ENCODE measurements around the gene ABCB9.

- TF ChIP-seq CTCF (IDR thresholded peaks at IDR 0.05) (no peak), SIN3A (IDR thresholded peaks at IDR 0.05; ENCODE audit: borderline replicate concordance, insufficient read depth, low read depth, low read length) (no peak), REST (IDR thresholded peaks at IDR 0.05; ENCODE audit: insufficient read depth in 1 of 2, low read depth in 2 of 2, low read length in 1 of 2) (no peak), POLR2AphosphoS5 (IDR thresholded peaks at IDR 0.05; ENCODE audit: low read depth, low read length) (no peak), TCF7L2 (IDR thresholded peaks at IDR 0.05; ENCODE audit: low read depth, low read length) (no peak)
Observed at GRCh38 chr12:122996621-122997342, 30.5 kb upstream of the ABCB9 start.
